ENCODE data around the gene UTY. TPM values are rescaled to one million over a fixed set of nuclear protein-coding genes. Genes with fewer than 3 reads are reported as not detected.

UTY gene
- total RNA-seq, 3 donors from 2014 or later: 32.5 to 35.4 TPM; not detected in 1

DNA sequence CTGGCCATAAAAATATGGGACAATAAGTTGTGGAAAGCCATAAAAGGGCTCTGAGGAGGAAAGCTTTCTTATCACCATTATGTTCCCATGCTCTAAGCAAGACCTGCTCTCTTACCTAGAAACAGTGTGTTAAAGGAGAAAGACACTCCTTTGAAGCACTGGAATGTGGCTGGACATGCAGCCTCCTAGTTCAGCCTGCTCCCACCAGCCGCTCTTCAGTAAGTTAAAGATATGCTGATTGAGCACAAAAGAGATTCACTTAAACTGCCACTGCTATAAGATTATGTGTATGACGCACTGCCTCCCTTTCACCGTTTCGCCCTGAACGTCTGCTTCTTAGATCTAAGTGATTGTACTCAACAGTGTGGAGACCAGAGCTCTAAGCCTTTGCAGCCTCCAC, 146.0 kb downstream of the UTY start:
- DNase-seq (peak in 1 of 3 donors; percentile 14), ATAC-seq (no peak)
- TF ChIP-seq, protein P1, sequence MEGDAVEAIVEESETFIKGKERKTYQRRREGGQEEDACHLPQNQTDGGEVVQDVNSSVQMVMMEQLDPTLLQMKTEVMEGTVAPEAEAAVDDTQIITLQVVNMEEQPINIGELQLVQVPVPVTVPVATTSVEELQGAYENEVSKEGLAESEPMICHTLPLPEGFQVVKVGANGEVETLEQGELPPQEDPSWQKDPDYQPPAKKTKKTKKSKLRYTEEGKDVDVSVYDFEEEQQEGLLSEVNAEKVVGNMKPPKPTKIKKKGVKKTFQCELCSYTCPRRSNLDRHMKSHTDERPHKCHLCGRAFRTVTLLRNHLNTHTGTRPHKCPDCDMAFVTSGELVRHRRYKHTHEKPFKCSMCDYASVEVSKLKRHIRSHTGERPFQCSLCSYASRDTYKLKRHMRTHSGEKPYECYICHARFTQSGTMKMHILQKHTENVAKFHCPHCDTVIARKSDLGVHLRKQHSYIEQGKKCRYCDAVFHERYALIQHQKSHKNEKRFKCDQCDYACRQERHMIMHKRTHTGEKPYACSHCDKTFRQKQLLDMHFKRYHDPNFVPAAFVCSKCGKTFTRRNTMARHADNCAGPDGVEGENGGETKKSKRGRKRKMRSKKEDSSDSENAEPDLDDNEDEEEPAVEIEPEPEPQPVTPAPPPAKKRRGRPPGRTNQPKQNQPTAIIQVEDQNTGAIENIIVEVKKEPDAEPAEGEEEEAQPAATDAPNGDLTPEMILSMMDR (IDR thresholded peaks at IDR 0.05): no peak
- no peak overlapping the region for H3K4me3 ChIP-seq
- intact Hi-C loops (cut with DNase I, micrococcal nuclease): no loop called here
- peaks cover 2% of the 10 kb centered on the region for H3K4me1 ChIP-seq (ENCODE audit: low read depth)
- H3K9me3 ChIP-seq: no peaks in the 10 kb centered on the region
- no peaks in the 10 kb centered on the region for H3K36me3 ChIP-seq (ENCODE audit: low read depth)

DNA sequence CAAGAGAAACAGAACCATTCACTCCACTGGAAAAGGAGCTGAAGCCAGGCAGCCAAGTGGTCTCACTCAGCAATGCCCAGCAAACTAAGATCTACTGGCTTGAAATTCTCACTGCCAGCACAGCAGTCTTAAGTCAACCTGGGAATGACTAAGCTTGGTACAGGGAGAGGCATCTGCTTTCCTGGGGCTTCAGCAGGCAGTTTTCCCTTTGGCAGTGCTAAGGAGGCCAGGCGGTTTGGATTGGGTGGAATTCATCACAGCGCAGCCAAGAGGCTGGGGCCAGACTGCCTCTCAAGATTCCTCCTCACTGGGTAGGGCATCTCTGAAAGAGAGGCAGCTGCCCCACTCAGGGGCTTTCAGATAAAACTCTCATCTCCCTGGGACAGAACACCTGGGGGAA, 149.2 kb downstream of the UTY start:
- Histone ChIP-seq H3K9me3 (no peaks in the 10 kb centered on the region), H3K4me1 (ENCODE audit: low read depth) (peaks cover 2% of the 10 kb centered on the region), H3K4me3 (no peak overlapping the region), H3K36me3 (ENCODE audit: low read depth) (no peaks in the 10 kb centered on the region)
- no peak for ATAC-seq
- TF ChIP-seq, protein P1 (IDR thresholded peaks at IDR 0.05): no peak
- no peak for DNase-seq
- intact Hi-C loops (cut with DNase I, micrococcal nuclease): no loop called here

DNA sequence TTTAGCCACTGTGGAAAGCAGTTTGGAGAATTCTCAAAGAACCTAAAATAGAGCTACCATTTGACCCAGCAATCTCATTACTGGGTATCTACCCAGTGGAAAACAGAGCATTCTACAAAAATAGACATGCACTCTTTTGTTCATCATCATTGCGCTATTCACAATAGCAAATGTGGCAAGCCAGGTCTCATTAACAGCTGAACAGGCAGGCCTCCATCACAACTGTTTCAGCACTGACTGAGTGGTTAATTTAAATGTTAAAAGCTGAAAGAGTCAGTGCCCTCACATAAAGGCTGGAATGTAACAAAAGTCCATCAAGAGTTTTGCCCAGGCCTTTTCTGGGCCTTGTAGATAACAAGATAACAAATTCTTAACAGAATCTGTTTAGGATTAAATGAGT, 166.9 kb downstream of the UTY start:
- H3K4me3 ChIP-seq: no peak overlapping the region
- DNase-seq: no peak
- TF ChIP-seq, protein P1 (IDR thresholded peaks at IDR 0.05): no peak

DNA sequence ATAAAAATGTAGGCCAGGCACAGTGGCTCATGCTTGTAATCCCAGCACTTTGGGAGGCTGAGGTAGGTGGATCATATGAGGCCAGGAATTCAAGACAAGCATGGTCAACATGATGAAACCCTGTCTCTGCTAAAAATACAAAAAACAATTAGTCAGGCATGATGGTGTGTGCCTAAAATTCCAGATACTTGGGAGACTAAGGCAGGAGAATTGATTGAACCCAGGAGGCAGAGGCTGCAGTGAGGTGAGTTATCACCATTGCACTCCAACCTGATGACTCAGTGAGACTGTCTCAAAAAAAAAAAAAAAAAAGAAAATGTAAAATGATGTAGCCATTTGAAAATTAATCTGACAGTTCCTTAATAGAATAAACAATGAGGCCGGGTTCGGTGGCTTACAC, 171.9 kb downstream of the UTY start:
- no peak for DNase-seq

More for the DNA sequence above, 166.9 kb downstream of the UTY start:
- no peak for ATAC-seq
- Histone ChIP-seq H3K4me1 (ENCODE audit: low read depth) (no peaks in the 10 kb centered on the region), H3K36me3 (ENCODE audit: low read depth) (no peaks in the 10 kb centered on the region), H3K9me3 (no peaks in the 10 kb centered on the region)
- intact Hi-C loops (cut with DNase I, micrococcal nuclease): no loop called here

DNA sequence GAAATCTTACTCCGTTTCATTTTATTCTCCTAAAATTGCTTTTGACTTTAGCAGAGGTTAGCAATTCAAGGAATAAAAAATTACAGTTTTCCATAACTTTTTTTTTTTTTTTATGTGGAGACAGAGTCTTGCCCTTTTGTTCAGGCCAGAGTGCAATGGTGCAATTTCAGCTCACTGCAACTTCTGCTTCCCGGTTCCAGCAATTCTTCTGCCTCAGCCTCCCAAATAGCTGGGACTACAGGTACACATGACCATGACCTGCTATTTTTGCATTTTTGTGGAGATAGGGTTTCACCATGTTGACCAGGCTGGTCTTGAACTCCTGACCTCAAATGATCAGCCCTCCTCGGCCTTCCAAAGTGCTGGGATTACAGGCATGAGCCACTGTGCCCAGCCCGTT, 179.0 kb downstream of the UTY start:
- Histone ChIP-seq H3K9me3 (no peaks in the 10 kb centered on the region), H3K4me3 (no peak overlapping the region), H3K36me3 (ENCODE audit: low read depth) (no peaks in the 10 kb centered on the region), H3K4me1 (ENCODE audit: low read depth) (no peaks in the 10 kb centered on the region)
- DNase-seq (no peak), ATAC-seq (no peak)
- TF ChIP-seq, protein P1 (IDR thresholded peaks at IDR 0.05): no peak
- intact Hi-C loops (cut with DNase I, micrococcal nuclease): no loop called here

More for the DNA sequence above, 171.9 kb downstream of the UTY start:
- H3K4me1 ChIP-seq (ENCODE audit: low read depth): no peaks in the 10 kb centered on the region
- intact Hi-C loops (cut with DNase I, micrococcal nuclease): no loop called here
- TF ChIP-seq, protein P1 (IDR thresholded peaks at IDR 0.05): no peak
- no peaks in the 10 kb centered on the region for H3K9me3 ChIP-seq
- no peak overlapping the region for H3K4me3 ChIP-seq
- H3K36me3 ChIP-seq (ENCODE audit: low read depth): no peaks in the 10 kb centered on the region
- no peak for ATAC-seq

DNA sequence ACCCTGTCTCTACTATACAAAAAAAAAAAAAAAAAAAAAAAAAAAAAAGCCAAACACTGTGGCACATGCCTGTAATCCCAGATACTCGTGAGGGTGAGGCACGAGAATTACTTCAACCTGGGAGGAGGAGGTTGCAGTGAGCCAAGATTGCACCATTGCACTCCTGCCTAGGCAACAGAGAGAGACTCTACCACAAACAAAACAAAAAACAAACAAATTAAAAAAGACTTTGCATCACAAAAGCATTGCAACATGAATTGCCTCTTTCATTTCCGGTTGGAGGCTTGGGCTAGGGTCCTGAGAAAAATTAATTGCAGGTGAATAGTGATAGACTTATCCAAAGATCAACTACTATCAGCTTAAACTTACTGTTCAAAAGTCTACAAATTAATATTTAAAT, 180.4 kb downstream of the UTY start:
- no peak for ATAC-seq
- DNase-seq: no peak
- no peaks in the 10 kb centered on the region for H3K36me3 ChIP-seq (ENCODE audit: low read depth)
- H3K9me3 ChIP-seq: no peaks in the 10 kb centered on the region
- no peak overlapping the region for H3K4me3 ChIP-seq
- no peaks in the 10 kb centered on the region for H3K4me1 ChIP-seq (ENCODE audit: low read depth)
- TF ChIP-seq, protein P1 (IDR thresholded peaks at IDR 0.05): no peak
- intact Hi-C loops (cut with DNase I, micrococcal nuclease): no loop called here

Measured in mucosa of descending colon (tissue), 3 donors.